Measurements from ENCODE around the gene GRIK4.

GRCh38 chr11:120703358-120704152 is 192.0 kb downstream of the GRIK4 start:
- no peak for TF ChIP-seq CTCF (IDR thresholded peaks at IDR 0.05)
- no peak for TF ChIP-seq CREM (CRISPR knock-in tag; IDR thresholded peaks at IDR 0.05)
- TF ChIP-seq SMAD4 (CRISPR knock-in tag; IDR thresholded peaks at IDR 0.05), result no peak
- no peak for TF ChIP-seq SOX15 (CRISPR knock-in tag; IDR thresholded peaks at IDR 0.05)

Measured in WTC11 (cell line).